HCT116 (cell line): ENCODE data around the gene DBF4. TPM values are rescaled to one million over a fixed set of nuclear protein-coding genes. Genes with fewer than 3 reads are reported as not detected.

Experiments
- ATAC-seq: fragments of 200-7000 bp; cut with Tn5 transposase; 2 replicates; pipeline ENCODE4 v1.9.1; 2020; ENCODE audit warnings: mild to moderate bottlenecking, moderate library complexity
- BruUV-seq: library from RNA; stranded (reverse); fragments of 400-500 nt; replicated peaks from 2 replicates; lab custom pipeline; 2021; lab: Mats Ljungman, UMichigan
- CTCF ChIA-PET: fragments of 300-600 bp; sonication (Branson Sonifier 250); formaldehyde crosslinking; loops from one replicate; lab custom pipeline; 2021; ENCODE audit warnings: antibody characterized with exemption; lab: Charles Lee
- POLR2A ChIA-PET: fragments of 300-600, 350-600 bp; sonication (Branson Sonifier 250); formaldehyde crosslinking; loops from one replicate; lab custom pipeline; 2021; ENCODE audit warnings: antibody characterized with exemption; lab: Charles Lee
- RAD21 ChIA-PET, 2 experiments: fragments of 300-600 bp; sonication (Branson Sonifier 250); formaldehyde crosslinking; loops; one replicate each; lab custom pipeline; 2023; ENCODE audit warnings: low total read pairs in 2 of 2; ENCODE audit not compliant: uncharacterized antibody in 2 of 2, unreplicated experiment in 2 of 2, low non-redundant PET in 1 of 2; lab: Charles Lee
- DNase-seq: peaks from one replicate; pipeline ENCODE4 v3.0.0-alpha.2; 2010; ENCODE audit warnings: low read depth, low spot score
- H2AFZ ChIP-seq: fragments of 200-600 bp; shearing (Covaris generic), sonication (generic); 2 replicates; pipeline ENCODE4 v1.6.1; 2017; ENCODE audit warnings: low read depth, mixed run types, mixed read lengths, antibody characterized with exemption, low read length; ENCODE audit not compliant: poor library complexity, severe bottlenecking
- H3K27ac ChIP-seq: 2 replicates; pipeline ENCODE4 v1.5.1; 2012; ENCODE audit warnings: low read depth, low read length
- H3K27me3 ChIP-seq: fragments of 200-600 bp; sonication (generic); 2 replicates; pipeline ENCODE4 v1.6.1; 2016; ENCODE audit warnings: mixed run types, low read length, mixed read lengths; ENCODE audit not compliant: insufficient read depth
- H3K36me3 ChIP-seq, 2 experiments: fragments of 200-500 bp in 1 of 2; fragments of 200-600 bp in 1 of 2; sonication (Bioruptor generic) in 1 of 2; sonication (generic) in 1 of 2; 2 replicates each; pipeline versions ENCODE4 v1.5.1 to v1.6.1; 2014 to 2016; ENCODE audit warnings: low read length in 2 of 2, inconsistent platforms in 1 of 2, mixed read lengths in 1 of 2, mixed run types in 1 of 2; ENCODE audit not compliant: insufficient read depth in 2 of 2, control insufficient read depth in 1 of 2
- H3K4me1 ChIP-seq, 2 experiments: fragments of 200-600 bp in 1 of 2; sonication (generic) in 1 of 2; 2 replicates each; pipeline versions ENCODE4 v1.5.1 to v1.6.1; 2012 to 2017; ENCODE audit warnings: low read length in 2 of 2, inconsistent platforms in 1 of 2, mild to moderate bottlenecking in 1 of 2, mixed read lengths in 1 of 2, mixed run types in 1 of 2, moderate library complexity in 1 of 2; ENCODE audit not compliant: insufficient read depth in 2 of 2, control insufficient read depth in 1 of 2
- H3K4me2 ChIP-seq: fragments of 200-600 bp; sonication (generic); 2 replicates; pipeline ENCODE4 v1.6.1; 2017; ENCODE audit warnings: mixed run types, low read length, mixed read lengths
- H3K4me3 ChIP-seq, 2 experiments: fragments of 200-600 bp in 1 of 2; sonication (generic) in 1 of 2; replicated peaks in 1 of 2; 2 replicates each; pipeline ENCODE4 v1.5.1; 2011 to 2016; ENCODE audit warnings: low read length in 2 of 2, control low read depth in 1 of 2, low read depth in 1 of 2, mild to moderate bottlenecking in 1 of 2, mixed read lengths in 1 of 2, mixed run types in 1 of 2
- H3K79me2 ChIP-seq: fragments of 200-600 bp; sonication (generic); 2 replicates; pipeline ENCODE4 v1.6.1; 2017; ENCODE audit warnings: mild to moderate bottlenecking, mixed run types, low read length, moderate library complexity, mixed read lengths; ENCODE audit not compliant: insufficient read depth
- H3K9ac ChIP-seq: fragments of 200-600 bp; sonication (generic); 2 replicates; pipeline ENCODE4 v1.6.1; 2016; ENCODE audit warnings: low read length, mixed read lengths
- H3K9me2 ChIP-seq: fragments of 200-600 bp; sonication (generic), shearing (Covaris generic); 2 replicates; pipeline ENCODE4 v1.6.1; 2017; ENCODE audit warnings: mixed run types, mild to moderate bottlenecking, moderate library complexity; ENCODE audit not compliant: insufficient read depth
- H3K9me3 ChIP-seq, 2 experiments: fragments of 200-500 bp in 1 of 2; fragments of 200-600 bp in 1 of 2; sonication (Bioruptor generic) in 1 of 2; sonication (generic) in 1 of 2; 2 replicates each; pipeline ENCODE4 v1.6.1; 2014 to 2017; ENCODE audit warnings: low read length in 2 of 2, mixed read lengths in 2 of 2, inconsistent platforms in 1 of 2, low read depth in 1 of 2, mild to moderate bottlenecking in 1 of 2, mixed run types in 1 of 2, moderate library complexity in 1 of 2; ENCODE audit not compliant: control insufficient read depth in 1 of 2, insufficient read depth in 1 of 2
- H4K20me1 ChIP-seq: fragments of 200-600 bp; sonication (generic), shearing (Covaris generic); 2 replicates; pipeline ENCODE4 v1.6.1; 2017; ENCODE audit warnings: mixed run types, mild to moderate bottlenecking, moderate library complexity; ENCODE audit not compliant: insufficient read depth
- CBX3 ChIP-seq: IDR thresholded peaks from 2 replicates; pipeline ENCODE4 v1.6.1; 2012; ENCODE audit warnings: low read depth
- JUND ChIP-seq: IDR thresholded peaks from 2 replicates; pipeline ENCODE4 v1.6.1; 2012
- POLR2A ChIP-seq: IDR thresholded peaks from 2 replicates; pipeline ENCODE4 v1.7.0; 2011; ENCODE audit warnings: borderline replicate concordance; ENCODE audit not compliant: insufficient read depth, insufficient read length; ENCODE audit errors: extremely low read depth
- RAD21 ChIP-seq: IDR thresholded peaks from 2 replicates; pipeline ENCODE4 v1.6.1; 2012; ENCODE audit warnings: low read depth, mild to moderate bottlenecking
- SIN3A ChIP-seq: IDR thresholded peaks from 2 replicates; pipeline ENCODE4 v1.6.1; 2012; ENCODE audit warnings: low read depth
- SRF ChIP-seq: IDR thresholded peaks from 2 replicates; pipeline ENCODE4 v1.6.1; 2012; ENCODE audit warnings: low read depth
- TCF7L2 ChIP-seq: IDR thresholded peaks from 2 replicates; pipeline ENCODE4 v1.7.0; 2011; ENCODE audit warnings: borderline replicate concordance, inconsistent platforms; ENCODE audit not compliant: insufficient read depth, insufficient read length; ENCODE audit errors: extremely low read depth
- YY1 ChIP-seq: IDR thresholded peaks from 2 replicates; pipeline ENCODE4 v1.6.1; 2011; ENCODE audit warnings: low read length, low read depth, moderate library complexity, mild to moderate bottlenecking; ENCODE audit not compliant: insufficient replicate concordance; ENCODE audit errors: extremely low read depth
- ZBTB33 ChIP-seq: IDR thresholded peaks from 2 replicates; pipeline ENCODE4 v1.6.1; 2011; ENCODE audit warnings: mild to moderate bottlenecking, low read length, moderate library complexity; ENCODE audit not compliant: insufficient replicate concordance; ENCODE audit errors: extremely low read depth
- ZFX ChIP-seq: fragments of 450-650 bp; IDR thresholded peaks from 2 replicates; pipeline ENCODE4 v1.6.1; 2017
- intact Hi-C: fragments of 100-400 bp; cut with micrococcal nuclease; formaldehyde crosslinking; loops from 2 replicates; pipeline ENCODE4 v1.10.0; 2022
- total RNA-seq: library from RNA; stranded (reverse); gene quantifications from one replicate; pipeline ENCODE4 v1.2.1, GENCODE V29; 2021; ENCODE audit not compliant: unreplicated experiment
- TF ChIP-seq, protein P1 (sequence below): IDR thresholded peaks from 2 replicates; pipeline ENCODE4 v1.6.1; 2012
- TF ChIP-seq, protein P2 (sequence below), 3 experiments: fragments of 200-600 bp in 1 of 3; sonication (generic) in 1 of 3; IDR thresholded peaks in 2 of 3; conservative IDR thresholded peaks in 1 of 3; 2 replicates each; pipeline ENCODE4 v1.5.1; 2012 to 2017; ENCODE audit warnings: low read depth in 2 of 3, low read length in 2 of 3, antibody characterized with exemption in 1 of 3, borderline replicate concordance in 1 of 3, control low read depth in 1 of 3, mild to moderate bottlenecking in 1 of 3, mixed read lengths in 1 of 3, mixed run types in 1 of 3, moderate library complexity in 1 of 3; ENCODE audit not compliant: insufficient read depth in 1 of 3

The DBF4 gene
- total RNA-seq, 1 experiment from 2014 or later, result 62.2 TPM

DNA sequence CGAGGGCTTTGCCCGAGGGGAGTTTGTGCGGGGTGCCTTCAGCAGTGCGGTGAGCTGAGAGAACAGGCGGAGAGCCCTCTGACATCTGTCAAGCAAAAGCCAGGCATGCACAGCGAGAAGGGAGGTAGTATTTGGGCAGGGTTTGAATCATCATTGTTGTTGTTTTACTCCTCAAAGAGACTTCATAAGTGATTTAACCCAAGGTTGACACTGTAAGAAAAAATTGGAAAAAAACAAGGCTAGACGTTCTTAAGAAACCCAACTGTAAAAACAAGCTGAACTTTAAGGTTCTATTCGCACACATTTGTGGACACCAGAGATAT lies 59.1 kb downstream of the DBF4 start:
- no peak overlapping the region for H3K9ac ChIP-seq
- ATAC-seq, result no peak
- TF ChIP-seq SIN3A (no peak), ZBTB33 (no peak), ZFX (no peak), TCF7L2 (no peak), POLR2A (no peak), CBX3 (no peak)
- TF ChIP-seq, all 23 proteins: peak for 0
- Histone ChIP-seq H3K9me2 (no peaks in the 10 kb centered on the region), H4K20me1 (no peaks in the 10 kb centered on the region), H3K79me2 (no peaks in the 10 kb centered on the region; the same call in 1 of the 2 replicates), H3K4me2 (peak overlapping the region; percentile 90), H2AFZ (no peak overlapping the region), H3K9me3 (no peaks in the 10 kb centered on the region), H3K27ac (no peak overlapping the region), H3K4me3 (peak overlapping the region in 1 of 2 experiments; percentile 81; a peak in 1 of 4 replicates), H3K27me3 (no peaks in the 10 kb centered on the region), H3K4me1 (peaks cover 3 to 12% of the 10 kb centered on the region in 2 experiments; a peak in 3 of 4 replicates), H3K36me3 (no peaks in the 10 kb centered on the region)
- no TSS peak for BruUV-seq
- CTCF ChIA-PET, result no interaction called here
- intact Hi-C loops, result loop anchor here (2.0 kb wide), 1 partner anchor 61 kb away; no protein-coding TSS in a partner anchor
- POLR2A ChIA-PET, result interaction anchor here (1.8 kb wide), 1 partner anchor 15 kb away, joined by 4 read pairs; no protein-coding TSS in a partner anchor
- DNase-seq, result no peak
- RAD21 ChIA-PET, result no interaction called here

GRCh38 chr7:87941138-87941537 lies 64.8 kb downstream of the DBF4 start:
- H3K9me2 ChIP-seq, result no peaks in the 10 kb centered on the region
- H4K20me1 ChIP-seq, result no peaks in the 10 kb centered on the region
- ChIA-PET CTCF (interaction anchor here (1.2 kb wide), 1 partner anchor 170 kb away, joined by 3 read pairs; no protein-coding TSS in a partner anchor), POLR2A (no interaction called here), RAD21 (no interaction called here)
- ATAC-seq, result no peak
- no peak overlapping the region for H2AFZ ChIP-seq
- no TSS peak for BruUV-seq
- H3K27me3 ChIP-seq, result no peaks in the 10 kb centered on the region
- H3K79me2 ChIP-seq, result no peaks in the 10 kb centered on the region
- no peak overlapping the region for H3K4me3 ChIP-seq
- no peak for DNase-seq
- no peaks in the 10 kb centered on the region for H3K9me3 ChIP-seq
- no peak overlapping the region for H3K4me2 ChIP-seq
- intact Hi-C loops, result no loop called here
- no peak overlapping the region for H3K9ac ChIP-seq
- no peak overlapping the region for H3K27ac ChIP-seq
- H3K4me1 ChIP-seq, result no peaks in the 10 kb centered on the region
- no peaks in the 10 kb centered on the region for H3K36me3 ChIP-seq
- TF ChIP-seq SRF (no peak), YY1 (no peak), POLR2A (no peak), CBX3 (no peak), JUND (no peak), RAD21 (no peak)
- TF ChIP-seq, protein P1, sequence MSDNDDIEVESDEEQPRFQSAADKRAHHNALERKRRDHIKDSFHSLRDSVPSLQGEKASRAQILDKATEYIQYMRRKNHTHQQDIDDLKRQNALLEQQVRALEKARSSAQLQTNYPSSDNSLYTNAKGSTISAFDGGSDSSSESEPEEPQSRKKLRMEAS, result no peak
- TF ChIP-seq, protein P2, sequence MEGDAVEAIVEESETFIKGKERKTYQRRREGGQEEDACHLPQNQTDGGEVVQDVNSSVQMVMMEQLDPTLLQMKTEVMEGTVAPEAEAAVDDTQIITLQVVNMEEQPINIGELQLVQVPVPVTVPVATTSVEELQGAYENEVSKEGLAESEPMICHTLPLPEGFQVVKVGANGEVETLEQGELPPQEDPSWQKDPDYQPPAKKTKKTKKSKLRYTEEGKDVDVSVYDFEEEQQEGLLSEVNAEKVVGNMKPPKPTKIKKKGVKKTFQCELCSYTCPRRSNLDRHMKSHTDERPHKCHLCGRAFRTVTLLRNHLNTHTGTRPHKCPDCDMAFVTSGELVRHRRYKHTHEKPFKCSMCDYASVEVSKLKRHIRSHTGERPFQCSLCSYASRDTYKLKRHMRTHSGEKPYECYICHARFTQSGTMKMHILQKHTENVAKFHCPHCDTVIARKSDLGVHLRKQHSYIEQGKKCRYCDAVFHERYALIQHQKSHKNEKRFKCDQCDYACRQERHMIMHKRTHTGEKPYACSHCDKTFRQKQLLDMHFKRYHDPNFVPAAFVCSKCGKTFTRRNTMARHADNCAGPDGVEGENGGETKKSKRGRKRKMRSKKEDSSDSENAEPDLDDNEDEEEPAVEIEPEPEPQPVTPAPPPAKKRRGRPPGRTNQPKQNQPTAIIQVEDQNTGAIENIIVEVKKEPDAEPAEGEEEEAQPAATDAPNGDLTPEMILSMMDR (IDR thresholded peaks at IDR 0.05 in 2 of 3, conservative IDR thresholded peaks at IDR 0.05 in 1 of 3; ENCODE audit: borderline replicate concordance in 1 of 3, insufficient read depth in 1 of 3, low read depth in 2 of 3, low read length in 2 of 3), result no peak
